Muscle of leg (tissue), 11 donors: ENCODE results near the gene CHD6. TPM values are rescaled to one million over a fixed set of nuclear protein-coding genes. Genes with fewer than 3 reads are reported as not detected.

Source experiments
- DNase-seq: peaks from one replicate; pipeline ENCODE4 v3.0.0; 2013
- H3K27ac ChIP-seq: one replicate; pipeline ENCODE4 v1.5.1; 2013; ENCODE audit warnings: mild to moderate bottlenecking, low read length, control low read depth
- H3K27me3 ChIP-seq: one replicate; pipeline ENCODE4 v1.6.1; 2013; ENCODE audit warnings: low read length; ENCODE audit not compliant: control insufficient read depth, insufficient read depth
- H3K36me3 ChIP-seq: one replicate; pipeline ENCODE4 v1.6.1; 2013; ENCODE audit warnings: low read length; ENCODE audit not compliant: control insufficient read depth, insufficient read depth
- H3K4me1 ChIP-seq: one replicate; pipeline ENCODE4 v1.6.1; 2013; ENCODE audit warnings: low read length; ENCODE audit not compliant: control insufficient read depth, insufficient read depth
- H3K4me3 ChIP-seq: one replicate; pipeline ENCODE4 v1.5.1; 2013; ENCODE audit warnings: low read length, control low read depth
- H3K9me3 ChIP-seq: replicated peaks from 2 replicates; pipeline ENCODE4 v1.6.1; 2013; ENCODE audit warnings: low read depth, low read length; ENCODE audit not compliant: control insufficient read depth
- WGBS: methylation state at CpG from one replicate; pipeline ENCODE4 v1.1.5; 2013; ENCODE audit warnings: missing lambda C conversion rate; ENCODE audit not compliant: insufficient coverage; 5-methylcytosine and 5-hydroxymethylcytosine counted together
- polyA plus RNA-seq, 8 donors: library from polyadenylated mRNA; unstranded; fragments of 120-200 nt; gene quantifications; one replicate each; pipeline versions ENCODE4 v1.2.1 to v1.2.3, GENCODE V29; 2013; ENCODE audit warnings: inconsistent platforms in 1 of 8, low replicate concordance in 1 of 8; ENCODE audit not compliant: insufficient read length in 8 of 8, insufficient read depth in 1 of 8
- total RNA-seq: library from RNA; stranded (reverse); fragments of 120-200 nt; gene quantifications from one replicate; pipeline ENCODE4 v1.2.4, GENCODE V29; 2013

CHD6 gene
- total and polyA plus RNA-seq, 9 donors: 16.2 to 43.9 (median 20.6) TPM

GRCh38 chr20:41375846-41376245, 242.3 kb downstream of the CHD6 start:
- WGBS: 65% methylated on average over 9 of the region's 9 CpGs
- Histone ChIP-seq H3K36me3 (no peaks in the 10 kb centered on the region), H3K4me1 (peaks cover 14% of the 10 kb centered on the region), H3K27me3 (no peaks in the 10 kb centered on the region), H3K9me3 (peaks cover 7% of the 10 kb centered on the region), H3K4me3 (no peak overlapping the region), H3K27ac (no peak overlapping the region)
- DNase-seq: no peak

DNA sequence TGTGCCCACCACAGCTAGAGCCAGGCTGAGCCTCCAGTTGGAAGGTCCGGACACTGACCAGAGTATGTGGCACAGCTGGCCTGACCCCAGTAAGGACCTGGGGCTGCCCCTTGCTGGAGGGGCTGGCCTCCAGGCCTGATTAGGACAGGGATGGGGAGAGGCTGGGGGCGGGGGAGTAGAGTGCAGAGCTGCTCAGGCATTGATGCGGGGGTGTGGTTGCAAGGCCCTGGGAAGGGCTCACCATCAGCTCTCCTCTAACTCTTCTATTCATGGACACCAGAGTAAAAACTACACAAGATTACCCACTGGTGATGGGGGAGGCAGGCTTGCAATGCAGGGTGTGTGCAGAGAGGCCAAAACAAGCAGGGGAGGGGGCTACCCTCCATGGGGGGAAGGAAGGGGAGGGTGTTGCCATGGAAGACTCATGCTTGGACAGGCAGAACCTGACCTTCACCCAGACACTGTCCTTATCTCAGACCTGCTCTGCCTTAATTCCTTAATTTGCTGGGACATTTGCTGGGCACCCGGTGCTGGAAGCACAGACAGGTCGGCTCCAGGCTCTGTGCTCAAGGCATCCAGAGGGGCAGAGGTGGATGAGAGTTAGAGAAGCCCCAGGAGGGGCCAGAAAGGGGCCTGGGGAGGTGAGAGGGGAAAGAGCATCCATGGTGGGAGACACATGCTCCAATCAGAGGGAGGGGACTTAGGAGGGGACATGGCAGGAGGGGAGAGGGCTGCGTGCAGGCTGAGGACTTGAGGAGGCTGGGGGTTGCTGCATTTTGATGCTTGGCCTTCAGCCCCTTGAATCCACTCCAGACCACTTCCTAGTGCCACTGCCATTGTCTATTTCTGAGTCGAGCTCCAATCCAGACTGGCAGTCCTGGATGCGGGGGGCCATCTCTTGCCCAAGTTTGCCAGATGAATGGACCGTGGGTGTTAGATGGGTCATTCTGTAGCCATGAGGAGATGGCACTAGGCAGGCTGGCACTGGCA, 244.0 kb downstream of the CHD6 start:
- Histone ChIP-seq H3K36me3 (no peaks in the 10 kb centered on the region), H3K27ac (no peak overlapping the region), H3K4me3 (no peak overlapping the region), H3K27me3 (no peaks in the 10 kb centered on the region), H3K9me3 (peaks cover 7% of the 10 kb centered on the region), H3K4me1 (peaks cover 14% of the 10 kb centered on the region)
- WGBS: 76% methylated on average over 5 of the region's 9 CpGs
- DNase-seq: no peak

DNA sequence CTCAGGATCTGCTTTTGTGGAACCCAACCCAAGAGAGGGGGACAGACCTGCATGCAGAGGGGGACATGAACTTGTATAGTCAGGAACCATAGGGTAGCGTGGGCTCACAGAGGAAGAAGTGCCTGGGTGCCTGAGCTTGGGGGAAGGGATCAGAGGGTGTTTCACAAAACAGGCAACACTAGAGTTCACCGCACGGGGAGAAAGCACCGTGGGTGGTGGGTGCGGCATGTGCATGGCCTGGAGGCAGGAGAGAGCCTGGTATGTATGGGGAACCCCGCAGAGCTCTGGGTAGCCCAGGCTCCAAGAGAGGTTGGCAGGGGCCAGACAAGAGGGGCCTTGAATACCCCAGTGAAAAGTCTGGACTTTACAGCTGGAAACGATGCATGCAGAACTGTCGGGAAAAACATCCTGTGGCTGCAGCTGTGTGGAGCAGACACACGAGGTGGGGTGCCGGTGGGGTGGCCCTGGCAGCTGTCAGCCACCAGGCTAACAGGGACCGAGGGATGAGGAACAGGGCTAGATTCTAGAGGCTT, 244.9 kb downstream of the CHD6 start:
- H3K4me1 ChIP-seq: peaks cover 14% of the 10 kb centered on the region
- H3K9me3 ChIP-seq: peaks cover 7% of the 10 kb centered on the region
- DNase-seq: no peak
- no peaks in the 10 kb centered on the region for H3K36me3 ChIP-seq
- 44% methylated on average over 11 of the region's 11 CpGs for WGBS
- H3K4me3 ChIP-seq: no peak overlapping the region
- H3K27ac ChIP-seq: no peak overlapping the region
- no peaks in the 10 kb centered on the region for H3K27me3 ChIP-seq

GRCh38 chr20:41371371-41371770, 246.8 kb downstream of the CHD6 start:
- no peaks in the 10 kb centered on the region for H3K36me3 ChIP-seq
- no peak for DNase-seq
- peaks cover 7% of the 10 kb centered on the region for H3K9me3 ChIP-seq
- peaks cover 20% of the 10 kb centered on the region for H3K4me1 ChIP-seq
- WGBS: 86% methylated on average over 2 of the region's 4 CpGs
- no peak overlapping the region for H3K4me3 ChIP-seq
- peaks cover 12% of the 10 kb centered on the region for H3K27me3 ChIP-seq
- H3K27ac ChIP-seq: no peak overlapping the region

DNA sequence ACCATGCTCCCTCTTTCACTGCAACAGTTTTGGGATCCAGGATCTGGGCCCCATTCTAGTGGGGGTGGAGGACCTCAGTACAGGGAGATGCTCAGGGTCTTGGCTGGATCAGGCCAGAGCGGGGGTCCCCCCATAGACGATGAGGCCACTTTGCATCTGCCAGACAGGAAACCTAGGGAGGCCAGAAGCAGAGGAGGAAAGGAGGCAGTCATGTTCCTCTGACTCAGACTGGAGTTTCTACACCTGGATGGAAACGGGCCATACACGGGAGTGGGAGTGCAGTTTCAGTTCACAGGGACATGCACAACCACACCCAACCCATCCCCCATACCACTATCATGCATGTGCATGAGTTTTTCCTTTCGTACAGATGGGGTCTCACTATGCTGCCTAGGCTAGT, 248.0 kb downstream of the CHD6 start:
- peaks cover 7% of the 10 kb centered on the region for H3K9me3 ChIP-seq
- no peak overlapping the region for H3K27ac ChIP-seq
- peaks cover 29% of the 10 kb centered on the region for H3K4me1 ChIP-seq
- 75% methylated on average over 2 of the region's 5 CpGs for WGBS
- no peaks in the 10 kb centered on the region for H3K36me3 ChIP-seq
- no peak for DNase-seq
- H3K27me3 ChIP-seq: peaks cover 21% of the 10 kb centered on the region
- H3K4me3 ChIP-seq: no peak overlapping the region

GRCh38 chr20:41369673-41370072, 248.5 kb downstream of the CHD6 start:
- no CpG with 5 or more reads among the region's 2 CpGs for WGBS
- peaks cover 26% of the 10 kb centered on the region for H3K27me3 ChIP-seq
- no peak overlapping the region for H3K27ac ChIP-seq
- H3K36me3 ChIP-seq: no peaks in the 10 kb centered on the region
- no peak for DNase-seq
- H3K9me3 ChIP-seq: peaks cover 7% of the 10 kb centered on the region
- peaks cover 34% of the 10 kb centered on the region for H3K4me1 ChIP-seq
- no peak overlapping the region for H3K4me3 ChIP-seq

DNA sequence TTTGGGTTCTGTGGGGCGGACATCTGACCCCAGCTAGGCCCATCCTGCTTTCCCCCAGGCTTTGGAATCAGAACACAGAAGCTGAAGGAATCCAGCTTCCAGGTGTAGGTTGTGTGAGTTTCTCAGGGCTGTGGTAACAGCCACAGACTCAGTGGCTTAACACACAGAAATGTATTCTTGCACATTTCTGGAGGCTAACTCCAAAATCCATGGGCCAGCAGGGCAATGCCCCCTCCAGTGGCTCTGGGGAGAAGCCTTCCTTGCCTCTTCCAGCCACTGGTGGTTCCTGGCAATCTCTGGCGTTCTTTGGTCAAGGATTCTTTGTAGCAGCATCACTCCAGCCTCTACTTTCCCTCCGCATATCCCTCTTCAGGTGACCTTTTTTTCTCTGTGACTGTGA, 250.2 kb downstream of the CHD6 start:
- peaks cover 28% of the 10 kb centered on the region for H3K27me3 ChIP-seq
- H3K4me1 ChIP-seq: peaks cover 24% of the 10 kb centered on the region
- WGBS: 90% methylated on average over 2 of the region's 3 CpGs
- H3K4me3 ChIP-seq: no peak overlapping the region
- H3K36me3 ChIP-seq: peaks cover 13% of the 10 kb centered on the region
- H3K27ac ChIP-seq: no peak overlapping the region
- no peak for DNase-seq
- H3K9me3 ChIP-seq: peaks cover 7% of the 10 kb centered on the region

DNA sequence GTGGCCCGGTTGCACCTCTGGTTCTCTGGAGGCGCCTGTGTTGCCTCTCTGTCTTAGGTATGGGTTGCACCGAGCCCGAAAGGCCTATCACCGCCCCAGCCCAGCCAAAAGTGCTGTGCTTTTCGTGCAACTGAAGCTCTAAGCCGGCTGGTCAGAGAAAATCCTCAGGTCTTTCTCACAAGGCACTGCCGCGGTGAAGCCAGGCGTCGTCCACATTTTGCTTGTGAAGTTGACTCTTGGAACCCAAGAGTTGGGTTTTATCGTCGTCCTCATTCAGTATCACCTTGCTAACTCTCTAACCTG, 250.8 kb downstream of the CHD6 start:
- WGBS: 67% methylated on average over 13 of the region's 13 CpGs
- no peak for DNase-seq

DNA sequence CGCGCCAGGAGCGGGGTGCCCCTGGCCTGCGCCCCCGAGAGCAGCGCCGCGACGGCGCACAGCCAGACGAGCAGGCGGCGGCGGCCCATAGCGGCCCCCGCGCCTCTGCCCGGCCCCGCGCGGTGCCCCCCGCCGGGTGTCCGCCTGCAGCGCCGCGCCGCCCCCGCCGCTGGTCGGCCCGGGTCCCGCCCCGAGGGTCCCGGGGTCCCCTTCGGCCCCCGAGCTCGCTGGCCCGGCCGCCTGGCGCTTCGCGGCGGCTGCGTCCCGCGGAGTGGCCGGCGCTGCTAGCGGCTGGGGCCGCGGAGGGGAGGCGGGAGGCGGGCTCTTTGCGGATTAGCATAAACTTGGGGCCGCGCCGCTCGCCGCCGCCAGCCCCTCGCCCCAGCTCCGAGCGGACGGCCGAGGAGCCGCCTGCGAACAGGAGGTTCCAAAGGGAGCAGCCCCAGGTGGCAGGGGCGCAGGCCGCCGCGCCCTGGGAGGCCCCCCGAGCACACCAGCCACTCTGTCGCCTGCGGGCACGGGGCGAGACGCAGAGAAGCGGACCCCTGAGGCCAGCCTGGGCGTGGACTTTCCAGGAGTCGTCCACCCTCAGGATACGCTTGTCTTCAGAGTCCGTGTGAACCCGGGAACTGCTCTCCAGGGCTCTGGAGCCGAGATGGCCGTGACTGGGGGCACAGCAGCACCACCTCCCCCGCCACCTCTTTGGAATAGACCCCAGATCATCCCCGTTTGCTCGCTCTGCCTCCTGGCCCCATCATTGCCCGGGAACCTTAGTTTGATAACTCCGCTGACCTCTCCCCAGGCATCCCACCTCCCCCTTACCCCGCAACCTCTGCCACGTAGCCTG, 251.4 kb downstream of the CHD6 start, which contains the start of gene EMILIN3:
Gene EMILIN3, minus strand, starts transcription at position 273 of the 847 bp plus-strand sequence. Its CDS starts 184 bp downstream, at position 89.
- Histone ChIP-seq H3K27ac (peak within 1 kb of the TSS; percentile 13), H3K9me3 (peaks cover 7% of the 10 kb centered on the region), H3K36me3 (peaks cover 17% of the 10 kb centered on the region), H3K4me1 (peaks cover 36% of the 10 kb centered on the region), H3K27me3 (peaks cover 28% of the 10 kb centered on the region), H3K4me3 (peak within 1 kb of the TSS; percentile 41)
- peak; percentile 71 for DNase-seq
- WGBS: 5% methylated on average over 88 of the region's 93 CpGs

More for the DNA sequence above, 250.8 kb downstream of the CHD6 start:
- Histone ChIP-seq H3K27me3 (peaks cover 28% of the 10 kb centered on the region), H3K27ac (peak overlapping the region; percentile 13), H3K36me3 (peaks cover 17% of the 10 kb centered on the region), H3K4me1 (peaks cover 30% of the 10 kb centered on the region), H3K9me3 (peaks cover 7% of the 10 kb centered on the region), H3K4me3 (peak overlapping the region; percentile 41)
